Measurements from ENCODE around the gene TPSB2.

DNA sequence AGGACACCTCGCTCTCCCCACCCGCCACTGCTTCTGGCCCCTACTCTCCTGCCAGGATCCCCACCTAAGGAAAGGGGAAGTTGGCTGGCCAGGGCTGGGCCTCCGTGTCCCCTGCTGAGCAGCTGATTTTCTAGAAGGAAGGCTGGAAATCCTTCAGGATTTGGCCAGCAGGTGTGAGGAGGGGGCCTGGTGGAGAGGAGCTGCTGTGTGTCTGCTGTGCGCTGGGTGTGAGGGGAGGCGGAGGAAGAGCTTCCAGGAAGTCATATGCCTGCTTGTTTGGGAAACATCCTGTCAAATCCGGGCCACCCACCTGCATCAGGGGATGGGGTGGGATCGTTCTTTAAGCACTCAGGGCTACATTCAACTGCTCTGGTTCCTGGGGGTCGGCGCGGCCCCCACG lies 33.5 kb downstream of the TPSB2 start:
- TF ChIP-seq GATA2 (IDR thresholded peaks at IDR 0.05; ENCODE audit: low read depth, low read length) (no peak), GATA3 (IDR thresholded peaks at IDR 0.05; ENCODE audit: low read depth, low read length) (no peak)

All from SH-SY5Y (cell line).